Inflammatory macrophage treated with lipopolysaccharide for 4 hours (primary cell): ENCODE data around the gene H1-8.
"Not testable (repeated sequence)": the region's sequence is repeated elsewhere in the genome, so short reads cannot be mapped to it uniquely, and the experiment has no call there.

Experiments
- DNase-seq: peaks from one replicate; pipeline ENCODE4 v3.0.0-alpha.2; 2020

Gene H1-8

GRCh38 chr3:129515108-129515820 lies 27.7 kb upstream of the H1-8 start:
- not testable (repeated sequence) for DNase-seq

GRCh38 chr3:129515821-129516432 lies 27.0 kb upstream of the H1-8 start:
- DNase-seq, result not testable (repeated sequence)

- no peak for DNase-seq
These were observed 25.5 kb upstream of the H1-8 start for GRCh38 chr3:129517516-129517915.

- no peak for DNase-seq
These were observed 24.9 kb upstream of the H1-8 start for GRCh38 chr3:129518038-129518561.

GRCh38 chr3:129518581-129518980 lies 24.4 kb upstream of the H1-8 start:
- DNase-seq, result no peak

- no peak for DNase-seq
These were observed 23.5 kb upstream of the H1-8 start for GRCh38 chr3:129519449-129519848.

- no peak for DNase-seq
These were observed 22.9 kb upstream of the H1-8 start for GRCh38 chr3:129519896-129520715.

GRCh38 chr3:129520960-129521359 lies 22.0 kb upstream of the H1-8 start:
- no peak for DNase-seq

- no peak for DNase-seq
These were observed 21.4 kb upstream of the H1-8 start for GRCh38 chr3:129521611-129522010.

GRCh38 chr3:129522953-129523352 lies 20.0 kb upstream of the H1-8 start:
- DNase-seq, result no peak

GRCh38 chr3:129524081-129524480 lies 18.9 kb upstream of the H1-8 start:
- DNase-seq, result no peak

- peak; percentile 95 for DNase-seq
These were observed 17.5 kb upstream of the H1-8 start for GRCh38 chr3:129525341-129525968.

GRCh38 chr3:129526121-129526900 lies 16.7 kb upstream of the H1-8 start:
- peak; percentile 94 for DNase-seq

- no peak for DNase-seq
These were observed 15.7 kb upstream of the H1-8 start for GRCh38 chr3:129527262-129527661.

GRCh38 chr3:129528589-129529100 lies 14.3 kb upstream of the H1-8 start, which contains the start of gene RHO:
Gene RHO, plus strand, starts transcription at chr3:129528639. Its CDS starts 95 bp downstream, at chr3:129528734.
- DNase-seq, result peak; percentile 50

- DNase-seq, result no peak
These were observed 13.4 kb upstream of the H1-8 start for GRCh38 chr3:129529436-129530210.

- DNase-seq, result peak; percentile 37
These were observed 12.7 kb upstream of the H1-8 start for GRCh38 chr3:129530251-129530791.

- DNase-seq, result no peak
These were observed 12.2 kb upstream of the H1-8 start for GRCh38 chr3:129530821-129531220.

- no peak for DNase-seq
These were observed 11.3 kb upstream of the H1-8 start for GRCh38 chr3:129531699-129532098.

GRCh38 chr3:129532261-129532660 lies 10.7 kb upstream of the H1-8 start:
- DNase-seq, result no peak

- DNase-seq, result no peak
These were observed 9.6 kb upstream of the H1-8 start for GRCh38 chr3:129533406-129533805.
